ENCODE measurements around the gene KMO. TPM values are rescaled to one million over a fixed set of nuclear protein-coding genes. Genes with fewer than 3 reads are reported as not detected.

Gene KMO
- total RNA-seq, 1 donor from 2014 or later = 1.6 TPM

GRCh38 chr1:241589521-241589920 lies 57.3 kb downstream of the KMO start:
- no peak for ATAC-seq
- intact Hi-C loops (cut with DNase I) = no loop called here

GRCh38 chr1:241590719-241591118 lies 58.5 kb downstream of the KMO start:
- intact Hi-C loops (cut with DNase I) = no loop called here

More at GRCh38 chr1:241589521-241589920, 57.3 kb downstream of the KMO start:
- DNase-seq (ENCODE audit: low spot score) = no peak

GRCh38 chr1:241591317-241591716 lies 59.1 kb downstream of the KMO start:
- no peak for DNase-seq (ENCODE audit: low spot score)
- intact Hi-C loops (cut with DNase I) = no loop called here
- no peak for ATAC-seq

More at GRCh38 chr1:241590719-241591118, 58.5 kb downstream of the KMO start:
- ATAC-seq = no peak
- DNase-seq (ENCODE audit: low spot score) = no peak

GRCh38 chr1:241591736-241592135 lies 59.6 kb downstream of the KMO start:
- intact Hi-C loops (cut with DNase I) = no loop called here
- no peak for ATAC-seq
- DNase-seq (ENCODE audit: low spot score) = no peak

- no peak for DNase-seq (ENCODE audit: low spot score)
- ATAC-seq = no peak
- intact Hi-C loops (cut with DNase I) = no loop called here
Measured at GRCh38 chr1:241592273-241592958, 60.2 kb downstream of the KMO start.

- DNase-seq (ENCODE audit: low spot score) (no peak), ATAC-seq (no peak)
- intact Hi-C loops (cut with DNase I) = no loop called here
Measured at GRCh38 chr1:241593186-241593585, 61.0 kb downstream of the KMO start.

GRCh38 chr1:241596633-241597032 lies 64.5 kb downstream of the KMO start:
- DNase-seq (ENCODE audit: low spot score) (no peak), ATAC-seq (no peak)
- intact Hi-C loops (cut with DNase I) = no loop called here

GRCh38 chr1:241598249-241598648 lies 66.1 kb downstream of the KMO start:
- no peak for DNase-seq (ENCODE audit: low spot score)
- ATAC-seq = no peak
- intact Hi-C loops (cut with DNase I) = no loop called here

- no peak for DNase-seq (ENCODE audit: low spot score)
- intact Hi-C loops (cut with DNase I) = no loop called here
- ATAC-seq = no peak
Measured at GRCh38 chr1:241600496-241600901, 68.3 kb downstream of the KMO start.

- ATAC-seq (peak; percentile 94), DNase-seq (ENCODE audit: low spot score) (no peak)
- intact Hi-C loops (cut with DNase I) = no loop called here
Measured at GRCh38 chr1:241603731-241604245, 71.6 kb downstream of the KMO start.

- ATAC-seq = no peak
- intact Hi-C loops (cut with DNase I) = no loop called here
- DNase-seq (ENCODE audit: low spot score) = no peak
Measured at GRCh38 chr1:241605146-241605805, 73.1 kb downstream of the KMO start.

GRCh38 chr1:241606544-241606943 lies 74.4 kb downstream of the KMO start:
- intact Hi-C loops (cut with DNase I) = no loop called here
- no peak for DNase-seq (ENCODE audit: low spot score)
- ATAC-seq = no peak

GRCh38 chr1:241607497-241607896 lies 75.3 kb downstream of the KMO start:
- DNase-seq (ENCODE audit: low spot score) (no peak), ATAC-seq (no peak)
- intact Hi-C loops (cut with DNase I) = no loop called here

- intact Hi-C loops (cut with DNase I) = no loop called here
- no peak for DNase-seq (ENCODE audit: low spot score)
- ATAC-seq = no peak
Measured at GRCh38 chr1:241608379-241609033, 76.3 kb downstream of the KMO start.

GRCh38 chr1:241610056-241610815 lies 78.1 kb downstream of the KMO start:
- ATAC-seq = no peak
- intact Hi-C loops (cut with DNase I) = loop anchor here (10.0 kb wide), 1 partner anchor 225 kb away; no protein-coding TSS in a partner anchor
- no peak for DNase-seq (ENCODE audit: low spot score)

- DNase-seq (ENCODE audit: low spot score) (no peak), ATAC-seq (peak; percentile 85)
- intact Hi-C loops (cut with DNase I) = loop anchor here (10.0 kb wide), 1 partner anchor 224 kb away; no protein-coding TSS in a partner anchor
Measured at GRCh38 chr1:241611063-241611462, 78.9 kb downstream of the KMO start.

GRCh38 chr1:241611736-241612135 lies 79.6 kb downstream of the KMO start:
- peak; percentile 19 for ATAC-seq
- no peak for DNase-seq (ENCODE audit: low spot score)
- intact Hi-C loops (cut with DNase I) = loop anchor here (10.0 kb wide), 1 partner anchor 223 kb away; no protein-coding TSS in a partner anchor

GRCh38 chr1:241612533-241613477 lies 80.6 kb downstream of the KMO start:
- intact Hi-C loops (cut with DNase I) = loop anchor here (10.0 kb wide), 1 partner anchor 222 kb away; no protein-coding TSS in a partner anchor
- DNase-seq (ENCODE audit: low spot score) (no peak), ATAC-seq (peak; percentile 40)
